Measurements from ENCODE around the gene PID1. TPM values are rescaled to one million over a fixed set of nuclear protein-coding genes. Genes with fewer than 3 reads are reported as not detected.

PID1 gene
- total RNA-seq, 8 experiments from 2014 or later: 0.28 to 26.2 (median 9.8) TPM

GRCh38 chr2:229174794-229175496, 96.1 kb downstream of the PID1 start:
- H3K27ac ChIP-seq: no peak overlapping the region
- 0 to 83% (median 66%) methylated on average over 1 to 4 of the region's 4 CpGs; no CpG with 5 or more reads in 1 of the 10 experiments for WGBS, 10 experiments
- peaks cover 0 to 5% of the 10 kb centered on the region in 2 donors for H3K4me1 ChIP-seq (replicated peaks in 1 of 2)
- in situ Hi-C loops (cut with MboI; ENCODE audit: low pct_unique_long_range_greater_than_20kb in 2 of 9, low sequenced_read_pairs in 9 of 9, unreplicated experiment in 9 of 9): no loop called here
- no peak overlapping the region for H3K4me3 ChIP-seq
- peak in 2 of 8 experiments; percentile 48 to 74 for ATAC-seq (replicated peaks in 6 of 8)

DNA sequence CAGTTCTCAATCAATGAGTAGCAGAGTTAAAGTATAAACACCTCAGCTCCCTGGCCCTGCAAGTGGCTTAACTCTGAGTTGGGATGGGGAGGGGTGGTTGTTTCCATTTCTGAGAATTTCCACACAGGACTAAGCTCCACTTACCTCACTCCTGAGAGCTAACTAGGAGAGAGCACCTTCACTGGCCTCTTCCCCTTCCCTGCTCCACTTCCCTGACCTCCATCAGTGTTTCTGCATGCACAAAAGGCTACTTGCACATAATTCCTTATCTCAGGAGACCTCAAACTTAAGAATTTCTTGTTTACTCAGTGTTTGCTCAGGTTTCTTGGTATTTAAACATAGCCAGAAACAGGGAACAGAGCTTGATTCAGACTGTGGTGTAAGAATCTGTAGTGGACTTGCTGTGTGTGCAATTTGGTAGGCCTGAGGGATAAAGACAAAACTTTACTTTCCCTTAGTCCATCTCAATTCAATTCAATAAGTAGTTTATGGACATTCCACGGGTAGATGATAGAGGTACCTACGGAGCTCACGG, 97.2 kb downstream of the PID1 start:
- Histone ChIP-seq H3K27ac (no peak overlapping the region), H3K4me3 (no peak overlapping the region), H3K4me1 (replicated peaks in 1 of 2) (peaks cover 0 to 3% of the 10 kb centered on the region in 2 donors)
- no peak for ATAC-seq (replicated peaks in 6 of 8)
- WGBS, 10 experiments: 58 to 86% (median 69%) methylated on average over 1 to 3 of the region's 3 CpGs
- in situ Hi-C loops (cut with MboI; ENCODE audit: low pct_unique_long_range_greater_than_20kb in 2 of 9, low sequenced_read_pairs in 9 of 9, unreplicated experiment in 9 of 9): no loop called here

DNA sequence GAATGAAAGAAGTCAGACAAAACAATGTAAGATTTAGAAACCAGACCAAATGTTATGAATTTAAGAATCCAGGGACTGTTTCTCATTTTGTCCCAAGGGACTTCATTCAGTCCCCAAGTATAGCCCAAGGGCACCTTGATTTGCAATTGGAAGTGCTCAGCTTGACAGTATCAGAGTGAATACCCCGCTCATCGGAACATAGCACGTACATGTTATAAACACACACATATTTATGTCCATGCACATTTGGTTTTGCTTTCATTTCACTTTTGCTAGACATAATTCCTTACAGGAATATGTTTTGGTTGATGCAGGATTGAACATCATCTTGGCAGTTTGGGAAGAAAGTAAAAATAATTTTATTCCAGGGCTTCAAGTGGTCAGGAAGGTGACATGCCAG, 100.2 kb downstream of the PID1 start:
- Histone ChIP-seq H3K4me1 (replicated peaks in 1 of 2) (peaks cover 0 to 3% of the 10 kb centered on the region in 2 donors), H3K27ac (no peak overlapping the region), H3K4me3 (no peak overlapping the region)
- 15 to 94% (median 83%) methylated on average over 3 of the region's 3 CpGs; no CpG with 5 or more reads in 3 of the 10 experiments for WGBS, 10 experiments
- peak in 1 of 8 experiments; percentile 23 for ATAC-seq (replicated peaks in 6 of 8)
- in situ Hi-C loops (cut with MboI; ENCODE audit: low pct_unique_long_range_greater_than_20kb in 2 of 9, low sequenced_read_pairs in 9 of 9, unreplicated experiment in 9 of 9): no loop called here

DNA sequence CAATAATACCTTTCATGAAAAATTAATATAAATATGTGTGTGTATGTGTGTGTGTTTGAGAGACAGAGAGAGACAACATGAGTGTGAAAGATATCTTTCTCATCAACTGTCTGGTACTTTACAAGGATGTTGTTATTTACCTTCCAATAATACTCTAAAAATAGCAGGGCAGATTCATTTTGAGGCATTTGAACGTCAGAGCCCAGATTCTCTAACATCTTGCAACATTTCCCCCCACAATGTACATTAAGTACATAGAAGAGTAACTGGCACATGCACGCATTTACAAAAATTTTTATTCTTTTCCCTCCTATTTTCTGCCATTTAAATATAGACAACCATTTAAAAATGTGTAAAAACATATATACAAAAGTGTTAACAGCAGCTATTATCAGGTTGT, 100.9 kb downstream of the PID1 start:
- in situ Hi-C loops (cut with MboI; ENCODE audit: low pct_unique_long_range_greater_than_20kb in 2 of 9, low sequenced_read_pairs in 9 of 9, unreplicated experiment in 9 of 9): no loop called here
- Histone ChIP-seq H3K27ac (no peak overlapping the region), H3K4me3 (no peak overlapping the region), H3K4me1 (replicated peaks in 1 of 2) (peaks cover 0 to 3% of the 10 kb centered on the region in 2 donors)
- no peak for ATAC-seq (replicated peaks in 6 of 8)
- 25 to 86% (median 64%) methylated on average over 1 to 2 of the region's 2 CpGs for WGBS, 10 experiments

- peak in 1 of 8 experiments; percentile 41 for ATAC-seq (replicated peaks in 6 of 8)
- in situ Hi-C loops (cut with MboI; ENCODE audit: low pct_unique_long_range_greater_than_20kb in 2 of 9, low sequenced_read_pairs in 9 of 9, unreplicated experiment in 9 of 9): no loop called here
- Histone ChIP-seq H3K4me1 (replicated peaks in 1 of 2) (peaks cover 0 to 3% of the 10 kb centered on the region in 2 donors), H3K4me3 (no peak overlapping the region), H3K27ac (no peak overlapping the region)
- WGBS, 10 experiments: 0 to 100% (median 86%) methylated on average over 1 to 6 of the region's 6 CpGs; no CpG with 5 or more reads in 1 of the 10 experiments
These were observed 101.3 kb downstream of the PID1 start for GRCh38 chr2:229169751-229170150.

DNA sequence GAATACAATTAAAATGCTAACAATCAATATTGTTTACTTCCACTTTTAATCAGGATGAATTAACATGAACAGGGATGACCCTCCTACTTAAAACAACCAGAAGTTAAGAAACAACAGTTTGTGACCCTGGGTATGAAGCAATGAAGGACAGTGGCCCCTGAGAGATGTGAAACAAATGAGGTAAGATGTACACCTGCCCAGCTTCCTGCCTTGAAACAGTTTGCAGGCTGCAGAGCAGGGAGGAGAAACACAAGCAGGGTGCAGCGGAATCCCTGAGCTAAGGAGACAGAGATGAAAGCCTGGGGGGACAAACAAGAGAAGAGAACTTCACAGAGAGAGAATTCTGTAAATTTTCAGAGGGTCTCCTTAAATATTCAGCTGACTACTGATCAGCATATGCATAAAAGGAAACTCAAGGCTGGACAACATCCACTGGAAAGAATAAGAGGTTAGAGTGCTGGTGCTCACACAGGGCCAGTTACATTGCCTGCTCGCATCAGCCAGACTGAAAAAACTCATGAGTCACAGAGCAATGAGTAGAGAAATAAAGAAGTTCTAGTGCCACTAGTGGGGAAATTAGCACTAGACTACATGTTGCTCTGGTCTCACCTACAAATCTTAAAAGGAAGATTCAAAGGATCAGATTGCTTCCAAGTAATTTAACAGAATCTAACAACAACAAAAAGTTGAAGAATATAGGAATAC, 106.4 kb downstream of the PID1 start:
- Histone ChIP-seq H3K4me3 (no peak overlapping the region), H3K27ac (no peak overlapping the region), H3K4me1 (replicated peaks in 1 of 2) (peaks cover 0 to 15% of the 10 kb centered on the region in 2 donors)
- peak in 7 of 8 experiments; percentile 41 to 81 (median 45) for ATAC-seq (replicated peaks in 6 of 8)
- in situ Hi-C loops (cut with MboI; ENCODE audit: low pct_unique_long_range_greater_than_20kb in 2 of 9, low sequenced_read_pairs in 9 of 9, unreplicated experiment in 9 of 9): no loop called here
- 35 to 100% (median 77%) methylated on average over 1 to 2 of the region's 2 CpGs; no CpG with 5 or more reads in 3 of the 10 experiments for WGBS, 10 experiments

- Histone ChIP-seq H3K4me3 (no peak overlapping the region), H3K4me1 (replicated peaks in 1 of 2) (peaks cover 0 to 15% of the 10 kb centered on the region in 2 donors), H3K27ac (no peak overlapping the region)
- WGBS, 10 experiments: 0 to 86% (median 41%) methylated on average over 1 to 2 of the region's 2 CpGs
- ATAC-seq (replicated peaks in 6 of 8): no peak
- in situ Hi-C loops (cut with MboI; ENCODE audit: low pct_unique_long_range_greater_than_20kb in 2 of 9, low sequenced_read_pairs in 9 of 9, unreplicated experiment in 9 of 9): no loop called here
These were observed 107.2 kb downstream of the PID1 start for GRCh38 chr2:229163893-229164292.

DNA sequence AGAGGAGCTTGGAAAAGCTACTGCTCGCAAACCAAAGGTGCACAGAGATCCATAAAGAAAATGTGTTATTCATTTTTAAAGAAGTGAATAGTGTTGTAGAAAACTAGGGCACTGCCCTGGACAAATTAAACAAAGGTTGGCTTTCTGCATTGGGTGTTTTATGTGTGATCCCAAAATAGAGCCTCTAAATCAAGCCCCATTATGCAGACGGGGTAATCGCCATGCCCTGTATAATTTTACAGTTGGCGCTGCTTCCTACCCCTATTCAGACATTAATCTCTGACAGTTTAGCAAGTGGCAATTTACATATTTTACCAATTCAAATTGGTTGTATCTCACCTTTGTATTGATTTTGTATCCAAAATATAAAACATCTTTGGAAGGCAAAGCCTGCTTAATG, 109.1 kb downstream of the PID1 start:
- peak in 1 of 8 experiments; percentile 55 for ATAC-seq (replicated peaks in 6 of 8)
- no peak overlapping the region for H3K4me3 ChIP-seq
- peaks cover 0 to 15% of the 10 kb centered on the region in 2 donors for H3K4me1 ChIP-seq (replicated peaks in 1 of 2)
- no peak overlapping the region for H3K27ac ChIP-seq
- in situ Hi-C loops (cut with MboI; ENCODE audit: low pct_unique_long_range_greater_than_20kb in 2 of 9, low sequenced_read_pairs in 9 of 9, unreplicated experiment in 9 of 9): no loop called here
- WGBS, 10 experiments: 7 to 92% (median 87%) methylated on average over 2 to 4 of the region's 4 CpGs

- in situ Hi-C loops (cut with MboI; ENCODE audit: low pct_unique_long_range_greater_than_20kb in 2 of 9, low sequenced_read_pairs in 9 of 9, unreplicated experiment in 9 of 9): no loop called here
- H3K4me3 ChIP-seq: no peak overlapping the region
- H3K4me1 ChIP-seq (replicated peaks in 1 of 2): peaks cover 0 to 15% of the 10 kb centered on the region in 2 donors
- WGBS, 10 experiments: 43 to 100% (median 88%) methylated on average over 1 to 2 of the region's 2 CpGs; no CpG with 5 or more reads in 1 of the 10 experiments
- H3K27ac ChIP-seq: no peak overlapping the region
- ATAC-seq (replicated peaks in 6 of 8): no peak
These were observed 110.1 kb downstream of the PID1 start for GRCh38 chr2:229160984-229161383.

- Histone ChIP-seq H3K4me1 (replicated peaks in 1 of 2) (peaks cover 0 to 15% of the 10 kb centered on the region in 2 donors), H3K27ac (no peak overlapping the region), H3K4me3 (no peak overlapping the region)
- ATAC-seq (replicated peaks in 6 of 8): no peak
- WGBS, 10 experiments: 86 to 100% (median 92%) methylated on average over 2 to 3 of the region's 3 CpGs; no CpG with 5 or more reads in 4 of the 10 experiments
- in situ Hi-C loops (cut with MboI; ENCODE audit: low pct_unique_long_range_greater_than_20kb in 2 of 9, low sequenced_read_pairs in 9 of 9, unreplicated experiment in 9 of 9): no loop called here
These were observed 110.9 kb downstream of the PID1 start for GRCh38 chr2:229160180-229160579.

- ATAC-seq (replicated peaks in 6 of 8): no peak
These were observed 111.7 kb downstream of the PID1 start for GRCh38 chr2:229159405-229159804.

DNA sequence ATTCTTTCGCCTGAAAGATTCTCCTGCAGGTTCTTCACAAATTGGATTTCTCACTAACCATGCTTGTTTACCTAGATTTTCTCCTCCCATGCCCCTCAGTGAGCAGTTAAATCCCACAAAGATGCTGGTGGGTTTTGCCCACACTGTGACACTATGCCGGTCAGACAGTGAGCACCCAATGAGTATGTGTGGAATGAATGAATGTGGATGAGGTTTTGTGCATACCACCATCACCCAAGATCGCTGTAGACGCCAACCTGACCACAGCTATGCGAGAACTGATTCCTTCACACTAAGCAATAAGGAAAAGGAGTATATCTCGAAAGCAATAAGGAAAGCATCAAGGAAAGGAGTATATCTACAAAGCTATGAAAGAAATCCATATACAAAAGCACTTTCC, 116.7 kb downstream of the PID1 start:
- H3K4me3 ChIP-seq: no peak overlapping the region
- 20 to 100% (median 80%) methylated on average over 1 to 6 of the region's 6 CpGs; no CpG with 5 or more reads in 1 of the 10 experiments for WGBS, 10 experiments
- no peak for ATAC-seq (replicated peaks in 6 of 8)
- in situ Hi-C loops (cut with MboI; ENCODE audit: low pct_unique_long_range_greater_than_20kb in 2 of 9, low sequenced_read_pairs in 9 of 9, unreplicated experiment in 9 of 9): no loop called here
- no peaks in the 10 kb centered on the region for H3K4me1 ChIP-seq (replicated peaks in 1 of 2)
- H3K27ac ChIP-seq: no peak overlapping the region

More at GRCh38 chr2:229159405-229159804, 111.7 kb downstream of the PID1 start:
- Histone ChIP-seq H3K4me3 (no peak overlapping the region), H3K4me1 (replicated peaks in 1 of 2) (peaks cover 0 to 15% of the 10 kb centered on the region in 2 donors), H3K27ac (no peak overlapping the region)
- 0 to 80% (median 25%) methylated on average over 1 to 2 of the region's 2 CpGs; no CpG with 5 or more reads in 3 of the 10 experiments for WGBS, 10 experiments
- in situ Hi-C loops (cut with MboI; ENCODE audit: low pct_unique_long_range_greater_than_20kb in 2 of 9, low sequenced_read_pairs in 9 of 9, unreplicated experiment in 9 of 9): no loop called here

- in situ Hi-C loops (cut with MboI; ENCODE audit: low pct_unique_long_range_greater_than_20kb in 2 of 9, low sequenced_read_pairs in 9 of 9, unreplicated experiment in 9 of 9): no loop called here
- no peak overlapping the region for H3K4me3 ChIP-seq
- no peaks in the 10 kb centered on the region for H3K4me1 ChIP-seq (replicated peaks in 1 of 2)
- no peak for ATAC-seq (replicated peaks in 6 of 8)
- H3K27ac ChIP-seq: no peak overlapping the region
- WGBS, 10 experiments: 27 to 100% (median 60%) methylated on average over 1 to 4 of the region's 4 CpGs
These were observed 117.1 kb downstream of the PID1 start for GRCh38 chr2:229153951-229154350.

All from motor neuron (in vitro differentiated cells).